Measurements from ENCODE around the gene EXOC2. TPM values are rescaled to one million over a fixed set of nuclear protein-coding genes. Genes with fewer than 3 reads are reported as not detected.

The EXOC2 gene
- total RNA-seq, 3 donors from 2014 or later (not counting 1 experiment from before 2014, with no cell fraction given): 22.1 to 30.8 (median 26.5) TPM

- Histone ChIP-seq H3K27ac (ENCODE audit: low read length) (no peak overlapping the region), H3K4me3 (ENCODE audit: low read length) (no peak overlapping the region), H3K36me3 (ENCODE audit: control insufficient read depth, insufficient read depth, low read length) (no peaks in the 10 kb centered on the region), H3K4me1 (ENCODE audit: control insufficient read depth, insufficient read depth, low read length) (peaks cover 28% of the 10 kb centered on the region), H3K27me3 (ENCODE audit: control insufficient read depth, insufficient read depth, low read length) (no peaks in the 10 kb centered on the region), H3K9me3 (ENCODE audit: control insufficient read depth, insufficient read depth, low read length) (no peaks in the 10 kb centered on the region)
- H3K9me3 Mint-ChIP-seq: no peaks in the 10 kb centered on the region
- ATAC-seq: no peak
- WGBS (ENCODE audit: insufficient coverage): 97% methylated on average over 50 of the region's 50 CpGs
- H3K27ac Mint-ChIP-seq: no peak overlapping the region
- H3K36me3 Mint-ChIP-seq: no peaks in the 10 kb centered on the region
- no peaks in the 10 kb centered on the region for H3K27me3 Mint-ChIP-seq (ENCODE audit: low read depth in 2 of 2)
- intact Hi-C loops (cut with micrococcal nuclease): no loop called here
- no peak for TF ChIP-seq CTCF (IDR thresholded peaks at IDR 0.05)
- no peak for DNase-seq
- H3K4me1 Mint-ChIP-seq: peaks cover 27 to 29% of the 10 kb centered on the region in 2 donors
- no peak overlapping the region for H3K4me3 Mint-ChIP-seq
Observed at GRCh38 chr6:435441-436307, 257.3 kb downstream of the EXOC2 start.

Other genes with a start within 250 kb of the EXOC2 start
- gene HUS1B, start 36.0 kb downstream of the EXOC2 start, total RNA-seq: 1 to 10 TPM; 1.5 to 3.4 (median 2.8) TPM

Measured in natural killer cell (primary cell).